SKM-1 treated with dmso at 0.1 percent for 144 hours (cell line): ENCODE measurements around the gene CLBA1.
A peak's percentile ranks its signal among the peaks of the same experiment; 100 is the strongest.

Experiments
- DNase-seq: peaks from one replicate; lab custom pipeline; 2025; ENCODE audit not compliant: unreplicated experiment; lab: John Stamatoyannopoulos, UW

CLBA1 gene

GRCh38 chr14:105005329-105005928 lies 19.8 kb downstream of the CLBA1 start:
- DNase-seq: no peak

DNA sequence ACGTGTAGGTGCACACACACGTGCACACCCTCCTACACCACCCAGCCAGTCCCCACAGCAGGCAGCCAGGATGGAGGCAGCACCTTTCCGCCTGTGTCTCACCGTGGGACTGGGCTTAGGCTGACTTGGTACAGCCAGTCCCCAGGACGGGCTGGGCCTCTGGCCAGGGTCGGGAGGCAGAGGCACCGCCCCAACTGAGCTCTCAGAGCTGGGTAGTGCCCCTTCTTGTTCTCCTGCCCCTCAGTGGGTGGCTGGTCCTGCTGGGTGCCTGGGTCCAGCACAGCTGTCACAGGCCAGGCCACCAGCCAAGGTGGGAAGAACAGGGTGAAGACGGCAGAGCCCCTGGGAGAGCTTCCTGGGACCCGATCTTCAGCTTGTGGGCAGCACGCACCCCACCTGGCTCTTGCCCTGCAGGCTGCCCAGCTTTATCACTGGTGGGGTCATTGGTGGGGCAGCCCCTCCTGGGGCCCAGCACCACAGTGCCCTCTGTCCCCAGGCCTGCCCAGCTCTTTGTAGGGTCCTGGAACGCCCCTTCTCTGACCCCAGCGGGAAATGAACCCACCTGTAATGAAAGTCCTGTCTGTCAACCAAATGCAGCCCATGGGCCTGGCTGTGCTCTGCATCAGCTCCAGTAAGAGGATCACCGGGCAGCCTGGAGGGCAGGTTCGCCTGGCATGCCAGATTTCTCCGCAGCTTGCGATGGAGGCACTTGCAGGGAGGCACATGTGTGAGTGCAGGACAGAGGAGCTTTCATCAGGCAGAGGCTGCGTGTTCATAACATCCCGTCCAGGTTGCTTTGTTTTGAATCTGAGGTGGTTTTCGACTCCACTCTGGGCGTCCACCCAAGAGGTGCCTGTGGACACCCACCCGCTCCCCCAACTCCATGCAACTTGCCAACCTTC lies 20.6 kb downstream of the CLBA1 start:
- DNase-seq: no peak

GRCh38 chr14:105006831-105007592 lies 21.4 kb downstream of the CLBA1 start:
- DNase-seq: no peak

DNA sequence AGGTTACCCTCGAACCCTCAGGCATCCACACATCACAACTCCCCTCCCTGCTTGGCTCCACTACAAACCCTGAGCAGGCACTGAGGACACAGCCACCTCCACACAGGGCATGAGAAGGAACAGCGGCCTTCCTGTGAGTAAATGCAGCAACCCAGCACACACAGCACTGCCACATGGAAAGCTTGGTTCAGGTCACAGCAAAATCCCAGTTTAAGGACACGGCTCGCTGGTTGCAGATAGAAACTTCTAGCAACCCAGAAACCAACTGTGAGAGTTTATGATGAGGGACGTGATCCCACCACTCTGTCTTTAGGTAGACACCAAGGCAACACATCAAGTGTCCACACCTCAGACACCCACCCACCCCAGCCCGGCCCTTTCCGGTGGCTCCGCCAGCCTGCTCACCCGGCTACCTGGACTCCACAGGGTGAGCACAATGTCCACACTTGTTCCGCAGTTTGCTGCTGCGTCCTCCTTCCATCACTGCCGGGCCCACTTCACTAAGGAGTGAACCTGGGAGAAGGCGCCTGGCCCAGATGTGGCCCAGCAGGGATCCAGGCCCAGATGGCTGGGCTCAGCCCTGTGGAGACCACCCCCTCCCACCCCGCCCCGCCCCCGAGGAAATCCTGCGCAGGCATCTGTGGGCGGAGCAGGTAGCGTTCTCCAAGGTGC lies 22.1 kb downstream of the CLBA1 start:
- DNase-seq: no peak

- no peak for DNase-seq
Observed at GRCh38 chr14:105010106-105010505, 24.5 kb downstream of the CLBA1 start.

GRCh38 chr14:105010891-105011291 lies 25.3 kb downstream of the CLBA1 start:
- DNase-seq: no peak

DNA sequence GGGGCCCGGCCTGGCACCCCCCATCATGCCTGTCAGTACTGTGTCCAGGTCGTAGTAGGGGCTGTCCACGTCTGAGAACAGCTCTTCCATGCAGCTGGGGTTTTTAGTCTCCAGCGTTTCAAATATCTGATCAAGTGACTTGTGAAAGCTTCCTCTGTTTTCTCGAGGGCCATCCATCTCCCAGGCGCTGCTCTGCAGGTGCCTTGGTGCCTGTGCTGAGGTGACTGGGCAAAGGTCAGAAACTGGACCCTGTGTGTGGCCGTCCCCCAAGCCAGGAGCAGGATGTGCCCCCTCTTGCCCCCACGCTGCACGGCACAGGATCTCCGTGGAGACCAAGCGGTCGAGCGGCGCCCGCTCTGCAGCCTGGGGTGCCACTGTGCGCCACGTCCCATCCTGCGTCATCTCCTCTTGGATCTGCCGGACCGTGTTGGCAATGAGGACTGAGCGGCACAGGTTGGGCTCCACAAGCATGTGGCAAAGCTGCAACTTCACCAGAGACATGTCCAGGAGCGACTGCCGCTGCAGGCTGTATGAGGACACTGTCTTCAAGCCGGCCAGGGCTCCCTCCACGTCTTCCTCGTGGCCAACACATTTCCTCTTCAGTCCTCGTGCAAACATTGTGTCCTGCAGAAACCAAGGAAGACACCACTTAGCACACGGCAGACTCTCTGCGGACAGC lies 25.9 kb downstream of the CLBA1 start:
- DNase-seq: no peak

DNA sequence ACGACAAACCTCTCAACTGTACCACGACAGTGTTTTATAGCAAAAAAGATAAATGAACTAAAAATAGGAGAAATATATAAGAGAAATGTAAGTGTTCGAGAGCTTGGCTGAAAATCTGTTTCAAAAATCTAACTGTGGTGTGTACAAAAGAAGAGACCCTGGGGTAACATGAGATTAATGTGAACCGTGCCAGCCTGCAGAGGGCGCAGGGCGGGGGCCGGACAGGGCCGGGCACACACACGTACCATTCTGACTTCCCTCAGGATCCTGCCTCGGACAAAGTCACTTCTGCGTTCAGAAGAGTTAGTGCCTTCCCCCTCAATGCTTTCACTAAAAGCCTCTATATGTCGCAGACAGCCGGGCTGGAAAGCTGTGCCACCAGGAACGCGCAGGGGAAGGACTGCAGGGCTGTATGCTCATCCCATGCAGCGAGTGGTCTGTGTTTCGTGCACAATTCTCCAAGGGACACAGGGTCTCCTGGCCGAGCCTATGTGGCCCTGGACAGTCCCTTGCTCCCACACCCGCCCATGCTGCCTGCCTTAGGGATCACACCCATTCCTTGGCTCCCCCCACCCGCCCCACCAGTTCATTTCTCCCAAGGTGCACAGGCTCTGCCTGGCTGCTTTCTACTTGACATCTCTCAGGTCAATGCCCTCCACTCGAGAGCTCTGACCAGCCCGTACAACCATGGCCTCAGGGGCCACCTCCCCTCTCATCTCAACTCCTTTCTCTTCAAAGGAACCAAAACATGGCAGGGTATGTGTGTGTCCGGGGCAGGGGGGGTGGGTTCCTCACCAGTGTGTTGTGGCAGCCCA lies 26.8 kb downstream of the CLBA1 start:
- no peak for DNase-seq

DNA sequence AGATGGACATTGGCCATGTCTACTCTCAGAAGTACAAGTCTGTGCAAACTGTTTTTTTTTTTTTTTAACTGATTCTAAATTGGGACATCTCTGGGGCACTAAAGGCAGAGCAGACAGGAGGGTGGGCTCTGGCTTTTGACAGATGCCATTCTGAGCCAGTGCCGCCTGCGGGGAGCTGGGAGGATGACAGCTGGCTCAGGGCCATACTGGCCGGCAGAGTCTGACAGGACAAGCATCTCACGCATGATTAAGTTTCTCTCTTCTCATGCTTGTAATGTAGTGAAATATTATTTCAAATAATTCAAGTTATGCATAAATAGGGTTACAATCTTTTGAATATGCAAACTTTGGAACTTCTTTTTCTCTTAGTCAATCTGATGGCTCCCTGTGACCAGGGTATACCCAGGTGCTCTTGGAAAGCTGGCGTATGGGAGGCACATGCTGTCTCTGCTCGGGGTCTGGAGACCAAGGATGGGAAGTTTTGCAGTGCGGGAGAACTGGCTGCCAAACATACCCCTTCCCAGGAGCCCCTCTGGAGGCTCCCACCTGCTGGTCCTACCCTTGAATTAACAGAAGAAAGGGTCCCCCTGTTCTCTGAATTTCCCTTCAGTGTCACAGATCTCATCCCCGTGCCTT lies 27.7 kb downstream of the CLBA1 start:
- no peak for DNase-seq

- no peak for DNase-seq
Observed at GRCh38 chr14:105014032-105014431, 28.4 kb downstream of the CLBA1 start.

- no peak for DNase-seq
Observed at GRCh38 chr14:105014631-105015030, 29.0 kb downstream of the CLBA1 start.

GRCh38 chr14:105015242-105015641 lies 29.7 kb downstream of the CLBA1 start:
- DNase-seq: no peak

GRCh38 chr14:105015905-105016304 lies 30.3 kb downstream of the CLBA1 start:
- no peak for DNase-seq

DNA sequence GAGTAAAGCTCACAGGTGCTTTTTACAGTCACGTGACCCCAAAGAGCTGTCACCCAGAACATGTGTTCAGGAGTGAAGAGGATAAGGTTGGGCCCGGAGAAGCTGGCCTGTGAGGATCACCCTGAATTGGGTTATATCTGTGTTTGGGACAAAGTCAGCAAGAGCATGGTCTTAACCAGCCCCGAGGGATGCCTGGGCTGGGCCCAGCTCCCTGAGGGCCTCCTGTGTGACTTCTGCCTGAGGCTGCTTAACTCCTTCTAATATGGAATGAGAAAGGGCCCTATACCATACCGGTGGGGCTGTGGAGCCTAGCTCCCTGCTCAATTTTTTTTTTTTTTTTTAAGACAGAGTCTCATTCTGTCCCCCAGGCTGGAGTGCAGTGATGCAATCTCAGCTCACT lies 32.8 kb downstream of the CLBA1 start:
- no peak for DNase-seq

- DNase-seq: no peak
Observed at GRCh38 chr14:105019861-105020814, 34.5 kb downstream of the CLBA1 start.

GRCh38 chr14:105020815-105021655 lies 35.4 kb downstream of the CLBA1 start, which contains the start of gene CDCA4:
TSS of gene CDCA4 (minus strand) at chr14:105021083. CDS start at chr14:105011929, 9,154 bp downstream.
- peak; percentile 92 for DNase-seq

GRCh38 chr14:105021656-105022275 lies 36.2 kb downstream of the CLBA1 start:
- DNase-seq: no peak
